GM21526 (cell line): ENCODE measurements around the gene MAPK8IP1.
"Not testable (repeated sequence)": the region's sequence is repeated elsewhere in the genome, so short reads cannot be mapped to it uniquely, and the experiment has no call there.

ENCODE experiments used
- ATAC-seq: cut with Tn5 transposase; IDR thresholded peaks from one replicate; pipeline ENCODE4 v1.9.1; 2021; ENCODE audit warnings: moderate library complexity; ENCODE audit not compliant: unreplicated experiment, low FRiP score

MAPK8IP1 gene

DNA sequence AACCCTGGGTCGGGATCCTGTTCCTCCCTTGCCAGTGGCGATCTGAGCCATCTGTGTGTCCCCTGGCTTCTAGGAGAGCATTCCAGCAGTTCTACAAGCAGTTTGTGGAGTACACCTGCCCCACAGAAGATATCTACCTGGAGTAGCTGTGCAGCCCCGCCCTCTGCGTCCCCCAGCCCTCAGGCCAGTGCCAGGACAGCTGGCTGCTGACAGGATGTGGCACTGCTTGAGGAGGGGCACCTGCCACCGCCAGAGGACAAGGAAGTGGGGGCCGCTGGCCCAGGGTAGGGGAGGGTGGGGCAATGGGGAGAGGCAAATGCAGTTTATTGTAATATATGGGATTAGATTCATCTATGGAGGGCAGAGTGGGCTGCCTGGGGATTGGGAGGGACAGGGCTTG is 20.1 kb downstream of the MAPK8IP1 start:
- not testable (repeated sequence) for ATAC-seq

- no peak for ATAC-seq
Measured at GRCh38 chr11:45906096-45906682, 20.7 kb downstream of the MAPK8IP1 start.

- no peak for ATAC-seq
Measured at GRCh38 chr11:45906965-45907611, 21.6 kb downstream of the MAPK8IP1 start, which contains the start of gene FREY1. FREY1 (minus strand) TSS chr11:45907271; CDS start chr11:45907245, 26 bp downstream.

DNA sequence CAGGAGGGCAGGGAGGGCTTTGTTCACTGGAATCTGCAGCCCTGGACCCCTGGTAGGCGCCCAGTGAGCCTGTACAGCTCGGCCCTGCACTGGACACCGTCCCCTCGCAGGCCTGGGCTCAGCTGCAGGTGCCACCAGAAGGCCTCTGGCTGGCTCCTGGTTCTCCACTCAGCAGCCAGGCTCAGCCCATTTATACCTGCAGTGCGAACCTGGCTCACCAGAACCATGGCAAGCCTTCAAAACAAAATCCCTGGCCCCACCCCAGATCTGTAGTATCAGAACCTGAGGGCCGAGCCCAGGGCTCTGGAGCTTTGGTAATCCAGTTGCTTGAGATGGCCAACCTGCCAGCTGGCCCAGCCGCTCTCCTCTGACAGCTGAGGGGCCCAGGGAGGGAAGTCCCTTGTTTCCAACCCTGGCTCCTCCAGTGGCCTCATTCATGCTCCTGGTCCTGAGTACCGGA is 22.5 kb downstream of the MAPK8IP1 start:
- ATAC-seq = no peak

DNA sequence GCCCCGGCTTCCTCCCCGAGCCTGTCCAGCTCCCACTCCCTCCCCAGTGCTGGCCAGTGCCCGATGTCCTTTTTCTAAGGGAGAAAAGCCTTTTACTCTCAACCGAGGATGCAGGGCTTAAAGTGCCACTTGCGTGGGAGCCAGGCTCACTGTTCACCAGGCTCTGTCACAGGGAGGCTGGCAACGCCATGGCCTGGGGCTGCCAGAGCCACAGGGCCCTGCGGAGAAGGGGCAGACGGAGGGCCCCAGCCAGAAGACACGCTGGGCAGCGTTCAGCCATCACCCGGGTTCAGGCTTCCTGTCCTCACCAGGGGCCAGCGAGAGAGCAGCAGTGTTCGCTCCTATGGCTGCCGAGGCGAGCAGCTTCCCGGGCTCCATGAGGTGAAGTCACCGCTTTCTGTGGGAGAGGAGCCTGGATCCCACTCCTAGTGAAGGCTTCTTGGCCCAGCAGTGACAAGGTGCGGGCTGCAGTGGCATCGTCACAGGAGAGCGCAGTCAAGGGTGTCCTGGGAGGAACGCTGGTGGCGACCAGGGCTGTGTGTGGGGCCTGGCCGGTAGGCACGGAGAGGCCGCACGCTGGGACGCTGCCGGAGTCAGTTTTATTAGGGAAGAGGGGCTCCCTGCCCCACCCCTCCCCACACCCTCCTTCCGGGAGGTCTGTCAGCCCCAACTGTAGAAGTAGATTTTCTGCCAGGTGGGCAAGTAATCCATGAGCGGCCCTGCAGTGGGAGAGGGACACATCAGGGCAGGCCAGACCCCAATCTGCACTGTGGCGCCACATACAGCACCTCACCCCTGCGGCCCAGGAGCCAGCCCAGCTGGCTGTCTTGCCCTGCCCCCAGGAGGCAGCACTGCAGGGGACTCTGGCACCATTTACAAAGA is 24.4 kb downstream of the MAPK8IP1 start:
- no peak for ATAC-seq

DNA sequence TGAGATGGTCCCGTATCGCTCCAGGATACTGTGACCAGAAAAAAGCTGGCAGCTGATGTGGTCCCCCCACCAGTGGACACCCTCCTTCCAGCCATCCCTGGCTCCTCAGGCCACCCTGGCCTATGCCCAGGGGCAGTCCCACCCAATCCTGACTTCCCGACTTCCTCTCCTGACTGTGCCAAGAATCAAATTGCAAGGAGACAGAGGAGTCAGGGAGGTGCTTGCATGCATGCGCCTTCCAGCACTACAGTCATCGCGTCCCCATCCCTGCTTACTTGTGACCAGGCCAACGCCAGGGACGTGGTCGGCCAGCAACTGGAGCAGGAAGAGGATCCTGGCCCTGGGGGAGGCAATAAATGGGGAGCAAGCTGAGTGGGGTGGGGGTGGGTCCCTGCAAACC is 25.2 kb downstream of the MAPK8IP1 start:
- no peak for ATAC-seq

DNA sequence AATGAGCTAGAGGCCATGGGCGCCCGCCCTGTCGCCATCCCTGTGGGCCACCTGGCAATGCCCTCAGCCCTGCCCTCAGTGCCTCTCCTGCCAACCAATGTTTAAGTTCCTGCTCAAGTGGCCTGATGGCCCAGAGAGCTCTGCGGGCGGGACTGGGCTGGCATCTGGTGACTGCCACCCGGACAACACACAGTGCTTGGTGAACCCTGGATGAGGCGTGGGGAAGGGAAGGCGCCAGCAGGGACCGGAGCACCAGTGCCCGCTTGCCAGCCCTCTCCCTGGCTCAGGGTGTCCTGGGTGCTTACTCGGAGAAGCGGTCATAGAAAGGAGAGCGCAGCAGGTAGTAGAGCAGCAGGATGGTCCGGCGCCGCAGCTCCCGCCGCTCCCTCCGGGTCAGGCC is 28.1 kb downstream of the MAPK8IP1 start:
- ATAC-seq = no peak

DNA sequence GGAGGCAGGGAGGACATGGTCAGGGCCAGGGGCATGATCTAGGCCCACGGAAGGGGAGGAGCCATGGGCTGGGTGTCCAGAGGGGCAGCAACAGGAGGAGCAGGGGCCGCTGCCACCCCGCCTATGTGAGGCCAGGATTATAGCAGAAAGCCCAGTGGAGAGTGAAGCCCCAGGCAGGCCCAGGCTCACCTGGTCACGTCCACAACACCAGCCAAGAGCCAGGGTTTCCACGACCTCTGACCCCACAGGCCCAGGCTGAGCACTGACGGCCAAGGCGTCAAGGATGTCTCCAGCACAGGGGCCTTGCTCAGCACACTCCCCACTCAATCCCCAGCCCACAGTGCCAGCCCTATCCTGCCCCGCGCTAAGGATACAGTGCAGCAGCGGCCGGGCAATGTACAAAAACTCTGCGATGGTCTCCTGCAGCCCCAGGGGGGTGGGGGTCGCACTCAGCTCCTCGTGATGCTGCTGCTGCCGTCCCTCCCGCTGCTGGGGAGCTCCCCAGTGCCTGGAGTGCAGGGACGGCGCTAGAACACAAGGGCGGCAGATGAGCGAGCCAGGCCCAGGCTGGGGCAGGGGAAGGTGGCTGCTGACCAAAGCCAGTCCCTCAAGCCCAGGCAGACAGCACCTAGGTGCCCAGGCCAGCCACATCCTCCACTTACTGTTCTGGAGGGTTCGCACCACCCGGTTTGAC is 28.6 kb downstream of the MAPK8IP1 start:
- ATAC-seq = no peak

DNA sequence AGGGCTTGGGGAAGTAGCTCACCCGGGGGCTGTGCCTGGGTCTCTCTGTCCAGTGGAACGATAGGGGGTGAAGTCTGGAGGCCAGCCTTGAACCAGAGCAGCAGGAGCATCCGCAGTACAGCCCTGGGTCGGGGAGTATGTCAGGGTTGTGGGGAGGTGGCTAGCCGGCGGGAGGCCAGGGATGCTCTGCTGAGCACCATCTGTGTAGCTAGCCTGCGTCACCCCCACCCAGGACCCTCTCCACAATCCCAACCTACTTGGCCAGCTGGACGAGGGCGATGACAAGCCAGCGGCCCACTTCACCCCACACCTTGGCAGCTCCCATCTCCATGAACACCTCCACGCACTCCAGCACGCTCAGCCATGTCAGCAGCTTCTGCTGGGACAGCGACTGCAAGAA is 30.0 kb downstream of the MAPK8IP1 start:
- ATAC-seq = no peak

- ATAC-seq = no peak
Measured at GRCh38 chr11:45917286-45917622, 31.8 kb downstream of the MAPK8IP1 start.

DNA sequence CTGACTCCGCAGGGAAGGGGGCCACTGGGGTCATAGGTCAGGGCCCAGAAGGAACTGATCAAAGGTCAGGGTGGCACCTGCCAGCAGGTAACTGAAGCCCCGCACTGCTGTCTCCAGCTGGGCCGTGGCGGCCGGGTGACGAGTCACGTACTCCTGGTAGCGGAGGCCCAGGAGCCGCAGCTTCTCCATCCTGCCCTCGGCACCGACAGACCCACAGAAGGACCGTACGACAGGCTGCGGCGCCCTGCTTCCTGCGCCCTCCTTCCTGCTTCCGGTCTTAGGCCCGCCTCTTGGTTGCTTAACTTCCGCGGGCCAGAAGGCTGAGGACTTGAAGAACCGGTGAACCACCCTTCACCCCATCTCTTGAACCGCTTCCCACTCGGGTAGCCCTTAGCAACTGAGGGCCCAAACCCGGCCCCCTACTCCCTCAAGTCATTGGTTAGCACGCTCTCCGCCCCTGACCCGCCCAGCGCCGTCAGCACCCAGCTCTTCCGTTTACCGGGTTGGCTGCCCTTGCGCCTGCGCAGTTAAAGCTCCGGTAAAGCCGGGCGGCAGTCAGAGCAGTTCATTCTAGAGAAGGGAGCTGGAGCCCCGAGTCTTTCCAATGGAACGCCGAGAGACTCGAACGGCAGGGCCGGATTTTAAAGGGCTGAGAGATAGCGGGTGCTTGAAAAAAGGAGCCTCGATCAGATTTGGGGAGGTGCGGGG is 32.3 kb downstream of the MAPK8IP1 start, which contains the start of gene PEX16:
Gene PEX16, minus strand, starts transcription at position 255 of the 708 bp plus-strand sequence. Its CDS starts 66 bp downstream, at position 189.
- ATAC-seq = peak; percentile 79

DNA sequence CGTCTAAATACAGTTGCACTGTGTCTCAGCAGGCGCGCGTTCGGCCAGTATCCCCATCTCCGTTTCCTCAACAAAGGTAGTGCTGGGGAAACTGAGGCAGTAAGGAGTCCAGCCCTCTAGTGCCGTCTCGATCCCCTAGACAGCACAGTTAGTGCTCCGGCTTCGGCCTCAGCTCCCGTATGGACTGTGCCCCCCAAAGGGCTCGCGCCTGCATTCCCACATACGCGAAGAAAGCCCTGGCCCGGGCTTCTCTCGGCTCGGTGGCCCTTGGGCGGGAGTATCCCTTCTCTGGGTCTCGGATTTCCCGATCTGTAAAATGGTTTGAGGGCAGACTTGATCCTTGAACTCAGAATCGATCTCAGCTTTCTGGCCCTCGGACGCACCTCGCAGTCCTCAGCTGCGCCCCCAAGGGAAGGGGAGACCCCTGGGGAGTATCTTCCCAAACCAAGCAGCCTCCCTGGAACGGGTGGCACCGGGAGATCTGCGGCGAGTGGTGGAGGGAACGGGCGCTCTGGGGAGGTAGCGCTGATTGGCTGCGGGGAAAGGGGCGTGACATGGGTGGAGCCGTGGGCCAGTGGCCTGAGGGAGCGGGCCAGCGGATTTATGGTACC is 33.0 kb downstream of the MAPK8IP1 start:
- peak; percentile 36 for ATAC-seq

GRCh38 chr11:45918962-45919675 is 33.7 kb downstream of the MAPK8IP1 start:
- no peak for ATAC-seq

DNA sequence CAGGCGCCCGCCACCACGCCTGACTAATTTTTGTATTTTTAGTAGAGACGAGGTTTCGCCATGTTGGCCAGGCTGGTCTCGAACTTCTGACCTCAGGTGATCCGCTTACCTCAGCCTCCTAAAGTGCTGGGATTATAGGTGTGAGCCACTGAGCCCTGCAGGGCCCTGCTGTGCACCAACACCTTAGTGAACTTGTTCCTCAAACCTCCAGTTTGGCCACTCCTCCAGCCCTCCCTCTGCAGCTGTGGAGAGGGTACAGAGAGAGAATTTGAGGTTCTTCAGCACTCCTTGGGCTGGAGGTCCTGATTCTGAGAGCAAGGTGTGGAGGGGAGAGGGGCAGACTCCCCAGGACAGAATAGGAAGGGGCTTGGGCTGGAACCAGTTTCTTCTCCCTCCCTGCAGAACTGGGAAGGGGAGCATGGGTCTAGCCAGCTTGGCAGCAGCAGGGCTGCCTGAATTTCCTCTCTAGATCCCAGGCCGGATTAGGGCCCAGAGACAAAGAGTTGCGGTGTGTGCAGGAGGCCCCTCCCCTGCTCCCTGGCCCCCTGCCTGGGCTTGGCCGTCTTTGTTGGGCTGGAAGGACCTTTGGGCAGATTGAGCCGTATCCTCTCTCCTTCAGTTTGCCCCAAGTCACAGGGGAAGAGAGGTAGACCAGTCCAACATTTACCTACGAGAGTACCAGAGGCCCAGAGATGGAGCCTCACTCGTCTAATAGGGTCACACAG is 34.5 kb downstream of the MAPK8IP1 start:
- no peak for ATAC-seq

DNA sequence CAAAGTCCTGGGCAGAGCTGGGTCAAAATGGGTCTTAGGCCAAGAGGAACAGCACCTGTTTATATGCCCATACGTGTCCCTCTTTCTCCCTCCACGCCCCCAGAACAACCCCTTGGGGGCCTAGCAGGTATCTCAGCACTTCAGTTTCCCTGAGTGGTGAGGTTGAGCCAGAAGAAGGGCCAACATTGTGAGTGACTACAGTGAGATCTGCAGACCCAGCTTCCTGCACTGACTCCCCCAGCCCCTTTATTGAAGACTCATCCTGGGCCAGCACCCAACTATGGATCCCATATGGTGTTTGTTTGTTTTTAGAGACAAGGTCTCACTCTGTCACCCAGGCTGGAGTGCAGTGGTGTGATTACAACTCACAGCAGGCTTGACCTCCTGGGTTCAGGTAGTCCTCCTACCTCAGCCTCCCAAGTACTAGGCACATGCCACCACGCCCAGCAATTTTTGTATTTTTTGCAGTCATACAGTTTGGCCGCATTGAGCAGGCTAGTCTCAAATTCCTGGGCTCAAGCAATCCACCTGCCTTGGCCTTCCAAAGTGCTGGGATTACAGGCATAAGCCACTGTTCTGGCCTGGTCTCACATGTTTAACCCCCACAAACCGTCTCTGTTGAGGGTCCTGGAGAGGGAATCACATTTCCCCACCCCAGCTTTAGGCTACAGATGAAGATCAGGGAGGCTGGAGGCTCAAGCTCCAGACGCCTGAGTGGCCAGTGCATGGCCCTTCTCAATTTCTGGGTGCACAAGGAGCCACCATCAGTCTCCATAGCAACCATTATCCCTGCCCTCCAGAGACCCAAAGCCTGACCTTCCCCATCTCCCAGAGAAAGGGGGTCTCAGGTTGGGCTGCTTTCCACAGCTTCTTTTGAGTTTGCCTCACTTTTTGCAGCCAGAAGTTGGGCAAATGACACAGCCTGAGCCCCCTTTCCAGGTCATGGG is 35.4 kb downstream of the MAPK8IP1 start:
- ATAC-seq = no peak

DNA sequence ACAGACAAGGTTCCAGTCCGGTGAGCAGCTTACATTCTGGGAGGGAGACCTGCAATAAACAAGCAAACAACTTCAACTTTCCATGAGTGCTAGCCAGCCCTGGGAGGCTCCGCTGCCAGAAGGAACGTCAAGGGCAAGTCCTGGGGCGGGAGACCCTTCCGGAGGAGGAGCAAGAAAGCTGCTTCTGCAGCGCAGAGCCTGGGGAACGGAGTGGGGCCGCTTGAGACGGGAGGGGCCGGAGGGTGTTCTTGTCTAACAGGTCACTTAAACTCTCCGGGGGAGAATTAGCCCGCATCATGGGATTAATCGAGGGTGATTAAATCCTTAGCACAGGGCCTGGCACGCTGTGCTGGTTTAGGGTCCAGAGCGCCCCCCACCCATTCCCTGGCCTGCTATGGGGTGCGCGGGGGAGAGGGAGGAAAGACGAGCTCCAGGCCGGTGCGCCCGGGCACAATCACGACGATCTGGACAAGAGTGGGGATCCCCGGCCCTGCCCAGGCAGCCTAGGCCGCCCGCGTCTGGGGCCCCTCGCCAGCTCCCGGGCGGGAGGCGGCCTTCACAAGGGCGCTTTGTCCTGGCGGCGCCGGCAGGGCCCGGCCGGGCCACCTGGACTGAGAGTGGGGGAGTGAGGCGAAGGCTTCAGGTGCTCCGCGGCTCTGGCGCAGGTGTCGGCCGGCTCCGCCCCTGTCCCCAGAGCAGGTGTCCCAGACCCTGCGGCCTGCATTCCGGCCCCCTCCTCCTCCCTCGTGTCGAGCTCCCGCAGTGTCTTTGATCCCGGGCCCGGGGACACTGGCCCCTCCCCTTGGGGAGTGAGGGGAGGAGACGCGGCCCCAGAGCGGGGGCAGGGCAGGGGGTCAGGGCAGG is 36.3 kb downstream of the MAPK8IP1 start:
- no peak for ATAC-seq
